Measurements from ENCODE around the gene RRM2. TPM values are rescaled to one million over a fixed set of nuclear protein-coding genes. Genes with fewer than 3 reads are reported as not detected.
A peak's percentile ranks its signal among the peaks of the same experiment; 100 is the strongest.
"Not testable (repeated sequence)": the region's sequence is repeated elsewhere in the genome, so short reads cannot be mapped to it uniquely, and the experiment has no call there.

Gene RRM2
- total RNA-seq, 2 donors from 2014 or later: 0.08 to 0.63 TPM

- no peak for TF ChIP-seq CTCF (IDR thresholded peaks at IDR 0.05)
- no peak overlapping the region for H3K4me3 ChIP-seq
- no peaks in the 10 kb centered on the region for H3K27me3 ChIP-seq
Measured at GRCh38 chr2:10085668-10086059, 36.9 kb upstream of the RRM2 start.

GRCh38 chr2:10086950-10087349 is 35.6 kb upstream of the RRM2 start:
- DNase-seq (ENCODE audit: low spot score): no peak
- peaks cover 0 to 4% of the 10 kb centered on the region in 2 donors for H3K4me1 ChIP-seq
- peaks cover 0 to 4% of the 10 kb centered on the region in 2 donors for H3K27me3 ChIP-seq
- H3K36me3 ChIP-seq: no peaks in the 10 kb centered on the region
- no peak overlapping the region for H3K27ac ChIP-seq
- TF ChIP-seq CTCF (IDR thresholded peaks at IDR 0.05): no peak
- no peaks in the 10 kb centered on the region for H3K9me3 ChIP-seq
- no peak overlapping the region for H3K4me3 ChIP-seq

More at GRCh38 chr2:10085668-10086059, 36.9 kb upstream of the RRM2 start:
- Histone ChIP-seq H3K9me3 (no peaks in the 10 kb centered on the region), H3K36me3 (no peaks in the 10 kb centered on the region), H3K4me1 (peaks cover 0 to 5% of the 10 kb centered on the region in 2 donors), H3K27ac (no peak overlapping the region)
- no peak for DNase-seq (ENCODE audit: low spot score)

GRCh38 chr2:10087360-10087759 is 35.2 kb upstream of the RRM2 start:
- H3K9me3 ChIP-seq: no peaks in the 10 kb centered on the region
- peaks cover 0 to 4% of the 10 kb centered on the region in 2 donors for H3K4me1 ChIP-seq
- no peak overlapping the region for H3K4me3 ChIP-seq
- peaks cover 0 to 4% of the 10 kb centered on the region in 2 donors for H3K27me3 ChIP-seq
- H3K36me3 ChIP-seq: no peaks in the 10 kb centered on the region
- H3K27ac ChIP-seq: no peak overlapping the region
- DNase-seq (ENCODE audit: low spot score): no peak
- TF ChIP-seq CTCF (IDR thresholded peaks at IDR 0.05): no peak

- peaks cover 0 to 4% of the 10 kb centered on the region in 2 donors for H3K27me3 ChIP-seq
- H3K4me1 ChIP-seq: peaks cover 0 to 4% of the 10 kb centered on the region in 2 donors
- no peaks in the 10 kb centered on the region for H3K9me3 ChIP-seq
- H3K36me3 ChIP-seq: no peaks in the 10 kb centered on the region
- DNase-seq (ENCODE audit: low spot score): no peak
- H3K4me3 ChIP-seq: no peak overlapping the region
- no peak overlapping the region for H3K27ac ChIP-seq
- no peak for TF ChIP-seq CTCF (IDR thresholded peaks at IDR 0.05)
Measured at GRCh38 chr2:10089565-10090190, 32.9 kb upstream of the RRM2 start.

GRCh38 chr2:10091182-10091888 is 31.2 kb upstream of the RRM2 start:
- H3K9me3 ChIP-seq: no peaks in the 10 kb centered on the region
- peak overlapping the region; percentile 34 to 46 for H3K4me3 ChIP-seq
- no peak for TF ChIP-seq CTCF (IDR thresholded peaks at IDR 0.05)
- DNase-seq (ENCODE audit: low spot score): no peak
- H3K27ac ChIP-seq: no peak overlapping the region
- H3K4me1 ChIP-seq: peaks cover 0 to 4% of the 10 kb centered on the region in 2 donors
- no peaks in the 10 kb centered on the region for H3K36me3 ChIP-seq
- H3K27me3 ChIP-seq: peaks cover 0 to 4% of the 10 kb centered on the region in 2 donors

- not testable (repeated sequence) for H3K27ac ChIP-seq; H3K4me1 ChIP-seq; H3K36me3 ChIP-seq; H3K4me3 ChIP-seq; DNase-seq (ENCODE audit: low spot score); H3K27me3 ChIP-seq; H3K9me3 ChIP-seq
Measured at GRCh38 chr2:10091889-10092244, 30.7 kb upstream of the RRM2 start.

All from right atrium auricular region (tissue), 2 donors.